GM12874 (cell line): ENCODE results near the gene ITPA.
A peak's percentile ranks its signal among the peaks of the same experiment; 100 is the strongest.

Experiments
- CTCF ChIP-seq: IDR thresholded peaks from 2 replicates; pipeline ENCODE4 v1.5.1; 2011; ENCODE audit warnings: low read depth, mild to moderate bottlenecking, control low read depth, low read length, moderate library complexity; ENCODE audit not compliant: insufficient read depth

Gene ITPA

GRCh38 chr20:3213226-3213625, 3.9 kb downstream of the ITPA start:
- TF ChIP-seq CTCF, result no peak

GRCh38 chr20:3218307-3218988, 9.2 kb downstream of the ITPA start:
- TF ChIP-seq CTCF, result peak; percentile 92

- no peak for TF ChIP-seq CTCF
Measured at GRCh38 chr20:3221398-3222226, 12.3 kb downstream of the ITPA start.

GRCh38 chr20:3222635-3223600, 13.6 kb downstream of the ITPA start:
- TF ChIP-seq CTCF, result no peak

- no peak for TF ChIP-seq CTCF
Measured at GRCh38 chr20:3223651-3223993, 14.3 kb downstream of the ITPA start.

GRCh38 chr20:3223994-3224680, 14.8 kb downstream of the ITPA start:
- TF ChIP-seq CTCF, result no peak
